Astrocyte (in vitro differentiated cells and primary cell): Measurements from ENCODE around the gene KRTAP10-8. TPM values are rescaled to one million over a fixed set of nuclear protein-coding genes. Genes with fewer than 3 reads are reported as not detected.
"Not testable (repeated sequence)": the region's sequence is repeated elsewhere in the genome, so short reads cannot be mapped to it uniquely, and the experiment has no call there.

ENCODE experiments used
- DNase-seq: peaks from one replicate; pipeline ENCODE4 v3.0.0-alpha.2; 2010; ENCODE audit warnings: low read depth
- FAIRE-seq: peaks from 2 replicates; lab custom pipeline; 2011; peaks lifted over from hg19 to GRCh38; lab: Jason Lieb, UNC
- H2AFZ ChIP-seq: 2 replicates; pipeline ENCODE4 v1.6.0; 2012; ENCODE audit warnings: low read depth, low read length, inconsistent platforms
- H3K27ac ChIP-seq: 2 replicates; pipeline ENCODE4 v1.5.1; 2011; ENCODE audit warnings: low read depth, low read length, inconsistent platforms
- H3K27me3 ChIP-seq: 2 replicates; pipeline ENCODE4 v1.6.0; 2011; ENCODE audit warnings: low read length, inconsistent platforms; ENCODE audit not compliant: insufficient read depth
- H3K36me3 ChIP-seq: 2 replicates; pipeline ENCODE4 v1.5.1; 2011; ENCODE audit warnings: low read length, inconsistent platforms; ENCODE audit not compliant: insufficient read depth
- H3K4me1 ChIP-seq: 2 replicates; pipeline ENCODE4 v1.5.1; 2011; ENCODE audit warnings: low read length, inconsistent platforms; ENCODE audit not compliant: insufficient read depth
- H3K4me2 ChIP-seq: 2 replicates; pipeline ENCODE4 v1.6.0; 2012; ENCODE audit warnings: low read length, inconsistent platforms
- H3K4me3 ChIP-seq: 2 replicates; pipeline ENCODE4 v1.5.1; 2011; ENCODE audit warnings: low read depth, mild to moderate bottlenecking, low read length, inconsistent platforms; ENCODE audit not compliant: insufficient read depth
- H3K79me2 ChIP-seq: 2 replicates; pipeline ENCODE4 v1.6.0; 2012; ENCODE audit warnings: mild to moderate bottlenecking, low read length, inconsistent platforms; ENCODE audit not compliant: insufficient read depth
- H3K9ac ChIP-seq: 2 replicates; pipeline ENCODE4 v1.6.0; 2012; ENCODE audit warnings: mild to moderate bottlenecking, low read length, inconsistent platforms
- H3K9me3 ChIP-seq: 2 replicates; pipeline ENCODE4 v1.5.1; 2012; ENCODE audit warnings: low read depth, mild to moderate bottlenecking, low read length, inconsistent platforms; ENCODE audit not compliant: insufficient read depth
- H4K20me1 ChIP-seq: 2 replicates; pipeline ENCODE4 v1.6.0; 2012; ENCODE audit warnings: low read length, inconsistent platforms; ENCODE audit not compliant: insufficient read depth
- H3K27ac Mint-ChIP-seq: one replicate; pipeline ENCODE4 v1.8.0; 2021; ENCODE audit warnings: mild to moderate bottlenecking, mixed read lengths; ENCODE audit not compliant: unreplicated experiment
- H3K27me3 Mint-ChIP-seq: one replicate; pipeline ENCODE4 v1.8.0; 2021; ENCODE audit warnings: low read depth, mixed read lengths; ENCODE audit not compliant: unreplicated experiment
- H3K36me3 Mint-ChIP-seq: one replicate; pipeline ENCODE4 v1.8.0; 2021; ENCODE audit warnings: low read depth, mixed read lengths; ENCODE audit not compliant: unreplicated experiment
- H3K4me1 Mint-ChIP-seq: one replicate; pipeline ENCODE4 v1.8.0; 2021; ENCODE audit warnings: low read depth, mixed read lengths; ENCODE audit not compliant: unreplicated experiment
- H3K4me3 Mint-ChIP-seq: one replicate; pipeline ENCODE4 v1.8.0; 2021; ENCODE audit warnings: mild to moderate bottlenecking, moderate library complexity, mixed read lengths; ENCODE audit not compliant: unreplicated experiment
- H3K9me3 Mint-ChIP-seq: one replicate; pipeline ENCODE4 v1.8.0; 2021; ENCODE audit warnings: mild to moderate bottlenecking, mixed read lengths; ENCODE audit not compliant: unreplicated experiment
- EZH2 ChIP-seq: IDR thresholded peaks from 2 replicates; pipeline ENCODE4 v1.6.1; 2012; ENCODE audit warnings: mild to moderate bottlenecking, low read length, inconsistent platforms; ENCODE audit not compliant: insufficient read depth
- total RNA-seq: library from RNA; stranded (reverse); gene quantifications from 2 replicates; pipeline ENCODE4 v1.2.1, GENCODE V29; 2021
- TF ChIP-seq, protein P1 (sequence below): IDR thresholded peaks from 2 replicates; pipeline ENCODE4 v1.5.1; 2011; ENCODE audit warnings: low read depth, mild to moderate bottlenecking, inconsistent platforms, low read length, moderate library complexity; ENCODE audit not compliant: insufficient read depth

KRTAP10-8 gene
- total RNA-seq, 1 donor from 2014 or later = not detected

DNA sequence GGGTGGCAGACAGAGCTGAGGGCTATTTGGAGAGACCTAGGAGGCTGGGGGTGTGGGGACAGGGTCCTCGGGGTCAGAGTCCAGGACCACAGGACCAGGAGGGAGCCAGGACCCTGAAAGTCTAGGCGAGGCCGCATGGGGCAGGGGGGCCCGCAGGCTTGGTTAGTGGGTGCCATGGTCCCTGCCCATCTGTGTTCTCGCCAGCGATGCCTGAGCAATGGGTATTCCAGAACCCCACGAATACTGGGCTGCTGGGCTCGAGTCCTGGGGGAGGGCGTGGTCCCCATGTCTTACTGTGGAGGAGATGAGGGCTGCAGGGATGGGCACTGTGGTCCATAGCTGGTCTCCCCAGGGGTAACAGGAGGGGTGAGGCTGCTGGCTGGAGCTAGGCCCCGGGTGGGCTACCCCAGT lies 21.6 kb upstream of the KRTAP10-8 start:
- Histone ChIP-seq H3K4me2 (no peak overlapping the region), H3K9ac (no peak overlapping the region), H3K79me2 (no peaks in the 10 kb centered on the region), H3K27ac (no peak overlapping the region), H2AFZ (no peak overlapping the region), H3K9me3 (no peaks in the 10 kb centered on the region), H3K36me3 (no peaks in the 10 kb centered on the region), H3K4me1 (no peaks in the 10 kb centered on the region), H4K20me1 (no peaks in the 10 kb centered on the region), H3K4me3 (no peak overlapping the region), H3K27me3 (no peaks in the 10 kb centered on the region)
- peaks cover 9% of the 10 kb centered on the region for H3K9me3 Mint-ChIP-seq
- H3K27me3 Mint-ChIP-seq = peaks cover 39% of the 10 kb centered on the region
- TF ChIP-seq, protein P1, sequence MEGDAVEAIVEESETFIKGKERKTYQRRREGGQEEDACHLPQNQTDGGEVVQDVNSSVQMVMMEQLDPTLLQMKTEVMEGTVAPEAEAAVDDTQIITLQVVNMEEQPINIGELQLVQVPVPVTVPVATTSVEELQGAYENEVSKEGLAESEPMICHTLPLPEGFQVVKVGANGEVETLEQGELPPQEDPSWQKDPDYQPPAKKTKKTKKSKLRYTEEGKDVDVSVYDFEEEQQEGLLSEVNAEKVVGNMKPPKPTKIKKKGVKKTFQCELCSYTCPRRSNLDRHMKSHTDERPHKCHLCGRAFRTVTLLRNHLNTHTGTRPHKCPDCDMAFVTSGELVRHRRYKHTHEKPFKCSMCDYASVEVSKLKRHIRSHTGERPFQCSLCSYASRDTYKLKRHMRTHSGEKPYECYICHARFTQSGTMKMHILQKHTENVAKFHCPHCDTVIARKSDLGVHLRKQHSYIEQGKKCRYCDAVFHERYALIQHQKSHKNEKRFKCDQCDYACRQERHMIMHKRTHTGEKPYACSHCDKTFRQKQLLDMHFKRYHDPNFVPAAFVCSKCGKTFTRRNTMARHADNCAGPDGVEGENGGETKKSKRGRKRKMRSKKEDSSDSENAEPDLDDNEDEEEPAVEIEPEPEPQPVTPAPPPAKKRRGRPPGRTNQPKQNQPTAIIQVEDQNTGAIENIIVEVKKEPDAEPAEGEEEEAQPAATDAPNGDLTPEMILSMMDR = no peak
- no peak for TF ChIP-seq EZH2
- DNase-seq (no peak), FAIRE-seq (no peak)
- no peak overlapping the region for H3K4me3 Mint-ChIP-seq
- no peak overlapping the region for H3K27ac Mint-ChIP-seq
- peaks cover 2% of the 10 kb centered on the region for H3K4me1 Mint-ChIP-seq
- H3K36me3 Mint-ChIP-seq = peaks cover 1% of the 10 kb centered on the region

- H3K27me3 Mint-ChIP-seq = peaks cover 37% of the 10 kb centered on the region
- H3K79me2 ChIP-seq, H3K27ac ChIP-seq, H3K4me1 ChIP-seq, DNase-seq, H3K9me3 ChIP-seq, H3K27me3 ChIP-seq, H3K9ac ChIP-seq, H3K4me2 ChIP-seq, H3K9me3 Mint-ChIP-seq, H3K4me3 Mint-ChIP-seq, H4K20me1 ChIP-seq, H3K36me3 Mint-ChIP-seq, H2AFZ ChIP-seq, H3K36me3 ChIP-seq, FAIRE-seq, H3K4me3 ChIP-seq, H3K27ac Mint-ChIP-seq, H3K4me1 Mint-ChIP-seq: not testable (repeated sequence)
These were observed 20.7 kb upstream of the KRTAP10-8 start for GRCh38 chr21:44590897-44591800.

GRCh38 chr21:44591801-44592130 lies 20.1 kb upstream of the KRTAP10-8 start:
- not testable (repeated sequence) for H2AFZ ChIP-seq, H3K4me2 ChIP-seq, DNase-seq, H3K27ac Mint-ChIP-seq, H3K79me2 ChIP-seq, H3K36me3 Mint-ChIP-seq, H3K9me3 ChIP-seq, H3K9me3 Mint-ChIP-seq, H3K27me3 ChIP-seq, H3K4me1 Mint-ChIP-seq, H3K36me3 ChIP-seq, H3K4me3 Mint-ChIP-seq, H3K4me1 ChIP-seq, H3K4me3 ChIP-seq, H3K9ac ChIP-seq, H3K27ac ChIP-seq, H4K20me1 ChIP-seq, FAIRE-seq
- peaks cover 31% of the 10 kb centered on the region for H3K27me3 Mint-ChIP-seq
